Anterior cingulate cortex (tissue), 58 donors: ENCODE results near the gene ZNF580.

Source experiments
- DNase-seq, 58 donors: peaks; one replicate each; lab custom pipeline; 2025; lab: John Stamatoyannopoulos, UW

Gene ZNF580, protein sequence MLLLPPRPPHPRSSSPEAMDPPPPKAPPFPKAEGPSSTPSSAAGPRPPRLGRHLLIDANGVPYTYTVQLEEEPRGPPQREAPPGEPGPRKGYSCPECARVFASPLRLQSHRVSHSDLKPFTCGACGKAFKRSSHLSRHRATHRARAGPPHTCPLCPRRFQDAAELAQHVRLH

DNA sequence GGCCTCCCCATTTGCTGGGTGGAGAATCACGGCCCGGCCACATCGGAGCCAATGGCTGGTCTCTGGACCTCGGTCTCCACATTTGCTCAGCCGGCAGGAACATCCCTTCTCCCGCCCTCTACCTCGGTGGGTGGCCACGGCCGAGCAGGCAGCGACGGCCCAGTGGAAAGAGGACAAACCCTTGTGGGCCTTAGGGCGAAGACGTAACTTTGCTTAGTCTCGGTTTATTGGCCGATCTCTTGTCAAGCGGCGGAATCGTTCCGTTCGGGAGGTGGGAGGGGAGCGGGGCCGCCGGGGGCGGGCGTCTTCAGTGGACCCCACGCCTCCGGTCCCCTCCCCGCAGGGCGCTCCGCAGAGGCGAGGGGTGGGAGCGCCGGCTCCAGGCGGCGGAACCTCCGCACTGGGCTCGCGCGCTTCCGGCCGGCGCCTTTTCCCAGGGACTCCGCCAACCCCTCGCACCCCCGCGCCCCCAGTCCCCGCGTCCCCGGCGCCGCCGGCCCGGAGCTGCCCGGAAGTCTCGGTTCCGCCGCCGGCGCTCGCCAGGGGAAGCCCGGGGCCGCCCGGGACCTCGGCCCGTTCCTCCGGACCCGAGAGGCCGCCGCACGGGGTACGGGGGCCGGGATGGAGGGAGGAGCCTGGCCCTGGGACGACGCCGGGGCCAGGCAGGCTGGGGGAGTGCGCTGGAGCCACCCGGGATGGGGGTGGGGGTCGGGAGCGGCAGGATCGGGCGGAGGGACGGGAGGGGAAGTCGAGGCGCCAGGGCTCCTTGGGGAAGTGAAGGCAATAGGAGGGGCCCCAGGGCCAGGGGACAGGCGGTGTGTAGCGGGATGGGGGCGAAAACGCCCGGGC, at the start of gene ZNF580:
Gene ZNF580 (plus strand): TSS at position 426 of the 849 bp plus-strand sequence. CDS start 1,507 bp downstream, outside the sequence.
- peak in 50 of 58 donors; percentile 27 to 86 (median 67) for DNase-seq

DNA sequence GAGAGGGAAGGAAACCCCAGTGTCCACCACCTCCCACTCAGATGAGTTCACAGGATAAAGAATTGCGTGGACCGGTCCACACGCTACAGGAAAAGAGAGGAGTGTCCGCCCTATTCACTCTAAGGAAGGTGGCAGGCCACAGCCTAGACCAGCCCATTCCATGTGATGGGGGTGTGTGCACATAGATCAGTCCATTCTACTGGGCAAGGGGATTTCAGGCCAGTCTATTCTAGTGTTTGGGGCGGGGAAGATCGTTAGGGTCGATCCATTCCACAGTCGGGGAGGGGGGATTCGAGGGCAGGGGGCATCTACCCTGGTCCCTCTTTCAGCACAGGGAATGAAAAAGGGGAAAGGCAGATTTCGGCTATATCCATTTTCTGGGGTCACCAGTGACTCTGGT, 49.2 kb upstream of the ZNF580 start:
- no peak for DNase-seq

DNA sequence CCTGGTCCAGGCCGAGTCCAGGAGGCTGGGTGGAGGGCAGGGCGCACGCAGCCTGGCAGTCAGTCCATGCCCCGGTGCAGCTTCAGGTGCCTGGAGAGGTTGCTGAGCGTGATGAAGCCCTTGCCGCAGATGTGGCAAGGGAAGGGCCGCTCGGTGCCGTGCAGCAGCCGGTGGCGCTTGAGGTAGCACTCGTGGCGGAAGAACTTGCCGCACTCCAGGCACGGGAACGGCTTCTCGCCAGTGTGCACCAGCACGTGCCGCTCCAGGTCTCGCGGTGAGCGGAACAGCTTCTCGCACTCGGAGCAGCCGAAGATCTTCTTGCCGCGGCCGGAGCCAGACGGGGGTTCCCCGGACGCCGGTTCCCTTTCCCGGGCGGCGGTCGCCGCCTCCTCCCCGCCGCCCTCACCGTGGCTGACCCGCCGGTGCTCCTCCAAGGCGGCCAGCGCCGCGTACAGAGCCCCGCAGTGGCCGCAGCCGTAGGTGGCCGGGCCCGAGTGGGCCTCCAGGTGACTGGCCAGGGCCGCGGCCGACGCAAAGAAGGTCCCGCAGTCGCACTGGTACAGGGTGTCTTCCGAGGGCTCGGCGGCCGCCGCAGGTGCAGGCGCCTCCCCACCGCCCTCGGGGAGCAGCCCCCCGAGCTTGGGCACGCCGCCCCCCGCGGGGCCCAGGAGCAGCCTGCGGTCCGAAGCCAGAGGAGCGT, 48.3 kb upstream of the ZNF580 start:
- no peak for DNase-seq

DNA sequence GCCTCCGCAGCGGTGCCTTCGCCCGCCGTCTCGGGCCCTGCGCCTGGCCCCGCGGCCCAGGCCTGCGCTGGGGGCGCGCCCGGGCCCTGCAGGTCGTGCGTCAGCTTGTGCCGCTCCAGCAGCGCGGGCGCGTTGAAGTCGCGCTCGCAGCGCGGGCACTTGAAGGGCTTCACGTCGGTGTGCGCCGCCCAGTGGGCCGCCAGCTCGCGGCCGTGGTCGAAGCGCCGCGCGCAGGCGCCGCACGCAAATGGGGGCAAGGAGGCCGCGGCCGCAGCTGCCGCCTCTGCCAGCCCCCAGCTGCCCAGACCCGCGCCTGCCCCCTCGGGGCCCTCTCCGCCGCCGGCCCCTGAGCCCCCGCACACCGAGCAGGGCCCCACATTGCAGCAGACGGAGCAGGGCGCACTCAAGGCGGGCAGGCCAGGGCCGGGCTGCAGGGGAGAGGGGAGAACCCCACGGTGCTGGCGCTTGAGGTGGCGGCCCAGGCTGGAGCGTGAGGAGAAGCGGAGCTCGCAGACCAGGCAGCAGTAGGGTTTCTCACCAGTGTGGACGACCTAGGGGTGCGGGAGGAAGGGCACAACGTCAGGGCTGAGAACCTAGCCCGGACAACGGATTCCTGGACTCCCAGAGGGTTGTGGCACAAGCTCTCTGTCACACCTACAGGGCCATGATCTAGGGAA, 47.6 kb upstream of the ZNF580 start:
- DNase-seq, result no peak

DNA sequence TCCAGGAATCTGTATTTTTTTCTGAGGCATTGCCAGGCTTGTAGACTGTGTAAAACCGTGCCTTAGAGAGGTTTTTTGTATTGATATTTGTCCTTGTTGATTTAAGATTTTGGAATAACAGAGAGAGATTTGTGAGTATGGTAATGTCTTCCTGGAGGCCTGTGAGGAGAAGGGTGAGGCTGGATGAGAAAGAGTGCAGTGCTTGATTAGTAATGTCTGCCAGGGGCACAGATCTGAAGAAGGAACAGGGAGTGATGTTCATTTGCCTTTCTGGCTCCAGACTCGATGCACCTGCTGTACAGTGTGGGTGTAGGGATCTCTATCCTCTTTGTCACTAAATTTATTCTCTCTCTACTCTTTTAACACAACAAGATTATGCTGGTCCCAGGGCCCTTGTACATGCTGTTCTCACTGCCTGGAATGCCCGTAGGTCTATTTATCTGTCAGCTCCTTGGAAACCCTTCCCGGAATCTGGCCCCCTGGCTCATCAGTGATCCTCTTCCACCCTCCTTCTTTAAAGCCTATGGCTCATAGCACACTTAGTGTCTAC, 45.7 kb upstream of the ZNF580 start:
- peak in 1 of 58 donors; percentile 21 for DNase-seq

DNA sequence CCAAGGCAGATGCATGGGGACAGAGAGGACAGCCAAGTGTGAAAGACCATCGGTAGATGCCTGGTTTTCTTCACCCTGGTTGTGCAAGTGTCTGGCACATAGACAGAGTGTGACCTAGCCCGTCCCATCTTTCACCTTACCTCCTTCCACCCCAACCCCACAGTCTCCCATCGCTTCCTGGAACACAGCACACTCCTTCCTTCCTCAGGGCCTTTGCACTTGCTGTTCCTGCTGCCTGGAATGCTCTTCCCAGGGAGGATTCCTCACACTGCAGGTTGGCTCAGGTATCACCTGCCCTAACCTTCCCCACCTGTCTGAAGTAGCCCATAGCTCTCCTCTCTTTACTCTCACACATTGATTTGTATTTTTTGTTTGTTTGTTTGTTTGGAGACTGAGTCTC, 44.5 kb upstream of the ZNF580 start:
- DNase-seq, result no peak

DNA sequence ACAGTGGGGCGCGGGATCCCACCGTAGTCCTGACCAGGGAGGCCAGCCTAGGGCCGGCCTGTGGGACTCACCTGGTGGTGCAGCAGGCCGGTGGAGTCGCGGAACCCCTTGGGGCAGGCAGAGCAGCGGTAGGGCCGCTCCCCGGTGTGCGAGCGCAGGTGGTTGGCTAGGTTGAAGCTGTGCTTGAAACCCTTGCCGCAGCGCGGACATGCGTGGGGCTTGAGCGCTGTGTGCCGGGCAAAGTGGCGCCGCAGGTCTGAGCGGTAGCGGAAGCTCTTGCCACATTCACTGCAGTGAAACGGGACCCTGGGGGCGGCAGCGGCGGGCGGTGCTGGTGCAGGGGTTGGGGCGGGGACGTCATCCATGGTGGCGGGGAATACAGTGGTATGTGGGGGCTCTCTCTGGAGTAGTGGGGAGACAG, 43.3 kb upstream of the ZNF580 start:
- DNase-seq, result no peak

DNA sequence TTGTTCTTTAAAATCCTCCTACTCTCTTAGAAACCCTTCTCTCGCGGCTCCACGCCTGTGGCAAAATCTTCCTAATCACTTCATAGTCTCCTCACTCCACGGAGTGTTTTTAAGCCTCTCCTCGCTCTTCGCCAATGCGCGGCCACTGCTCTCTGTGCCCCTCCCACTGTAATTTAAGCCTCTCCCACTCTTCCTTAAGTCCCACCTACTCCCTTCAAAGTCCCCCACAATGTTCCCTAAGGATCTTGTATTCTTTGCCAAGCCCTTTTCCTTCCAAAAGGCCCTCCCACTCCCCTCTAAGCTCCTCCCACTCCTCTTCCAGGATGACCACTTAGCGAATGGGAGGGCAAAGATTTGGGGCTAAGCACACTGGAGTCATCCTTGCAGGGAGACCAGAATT, 42.8 kb upstream of the ZNF580 start:
- no peak for DNase-seq

DNA sequence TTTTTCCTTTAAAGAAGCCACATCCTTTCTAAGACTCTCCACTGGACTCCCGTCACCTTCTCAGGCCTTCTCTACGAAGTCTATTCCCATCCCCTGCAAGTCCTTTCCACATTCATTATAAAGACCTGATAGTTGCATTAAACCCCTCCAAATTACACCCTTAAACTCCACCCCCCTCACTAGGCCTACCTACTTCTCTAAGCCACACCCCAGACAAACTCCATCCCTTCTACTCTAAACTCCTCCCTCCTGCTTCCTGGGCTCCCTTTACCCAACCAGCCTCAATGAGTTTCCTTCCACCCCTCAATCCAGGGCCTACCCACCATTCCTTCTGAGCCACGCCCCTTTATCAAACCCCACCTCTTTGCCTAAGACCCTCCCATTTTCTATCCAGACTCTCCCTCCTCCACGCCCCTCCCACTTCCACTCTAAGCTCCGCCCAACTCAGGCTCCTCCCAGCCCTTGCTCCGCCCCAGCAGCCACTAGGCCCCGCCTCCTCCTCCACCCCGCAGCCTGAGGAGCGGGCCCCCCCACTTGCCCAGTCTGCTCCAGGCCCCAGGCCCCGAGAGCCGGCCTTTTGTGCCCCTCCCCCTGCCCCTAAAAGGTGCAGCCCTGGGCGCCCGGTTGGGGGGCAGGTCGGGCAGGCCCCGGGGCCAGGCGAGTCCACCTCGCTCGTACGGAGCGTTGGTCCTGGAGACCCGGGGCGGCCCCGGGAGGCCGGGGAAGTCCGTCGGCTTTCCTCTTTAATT, 41.9 kb upstream of the ZNF580 start:
- DNase-seq, result peak in 57 of 58 donors; percentile 53 to 96 (median 90)

DNA sequence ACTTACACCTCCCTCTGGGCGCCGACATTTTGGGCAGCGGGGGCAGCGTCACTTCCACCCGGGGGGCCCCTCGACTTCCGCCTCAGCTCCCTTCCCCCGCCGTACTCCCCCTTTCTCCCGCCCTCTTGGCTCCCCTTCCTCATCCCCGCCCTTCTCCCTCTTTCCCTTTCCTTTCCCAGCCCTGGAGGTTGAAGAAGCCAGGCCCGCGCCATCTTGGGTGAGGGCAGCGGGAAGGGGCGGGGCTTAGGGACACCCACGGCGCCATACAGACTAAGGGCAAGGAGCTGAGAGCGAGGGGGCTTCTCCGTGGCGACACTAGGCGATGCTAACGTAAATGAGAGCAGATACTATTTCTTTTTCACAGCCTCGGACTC, 41.3 kb upstream of the ZNF580 start, which contains the start of gene FIZ1:
Gene FIZ1 (minus strand): TSS at position 50 of the 374 bp plus-strand sequence. CDS start 1,652 bp downstream, outside the sequence.
- DNase-seq, result peak; percentile 87 to 99 (median 97)

DNA sequence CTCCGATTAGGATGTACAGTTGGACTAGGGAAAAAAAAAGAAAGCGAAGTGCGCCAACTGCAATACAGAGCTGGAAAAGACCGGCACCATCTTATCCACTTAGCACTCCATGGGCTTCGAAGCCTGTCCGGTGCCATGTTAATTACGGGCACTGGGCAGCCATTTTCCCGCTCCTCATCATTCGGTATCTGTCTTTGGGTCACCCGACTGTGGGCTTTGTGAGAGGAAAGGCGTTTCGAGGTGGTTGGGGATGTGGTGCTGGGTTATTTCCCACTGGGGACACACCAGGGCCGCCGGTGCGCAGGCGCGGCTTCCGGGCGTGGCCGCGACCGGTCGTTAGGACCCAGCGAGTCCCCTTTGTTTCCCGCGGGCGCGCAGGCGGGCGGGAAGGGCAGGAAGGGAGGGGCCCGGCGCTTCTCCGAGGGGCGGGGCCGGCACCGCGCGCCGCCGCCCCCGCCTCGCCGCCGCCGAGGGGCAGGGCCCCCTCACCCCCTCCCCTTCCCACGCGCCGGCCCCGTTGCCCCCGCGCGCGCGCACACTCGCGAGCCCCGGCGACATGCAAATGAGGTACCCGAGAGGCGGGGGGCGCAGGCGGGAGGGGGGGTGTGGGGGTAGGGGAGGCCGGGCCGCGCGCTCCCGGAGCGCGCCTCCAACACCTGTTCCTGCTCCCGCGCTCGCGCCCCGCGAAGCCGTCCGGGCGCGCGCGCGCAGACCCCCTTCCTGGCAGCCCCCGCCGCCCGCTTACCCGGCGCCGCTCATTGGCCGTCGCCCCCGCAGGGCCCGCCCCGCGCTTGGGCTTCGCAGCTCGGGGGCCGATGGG, 40.8 kb upstream of the ZNF580 start, which contains the start of gene ZNF524:
Gene ZNF524 (plus strand): TSS at position 447 of the 820 bp plus-strand sequence. CDS start 1,825 bp downstream, outside the sequence.
- peak; percentile 76 to 99 (median 93) for DNase-seq

DNA sequence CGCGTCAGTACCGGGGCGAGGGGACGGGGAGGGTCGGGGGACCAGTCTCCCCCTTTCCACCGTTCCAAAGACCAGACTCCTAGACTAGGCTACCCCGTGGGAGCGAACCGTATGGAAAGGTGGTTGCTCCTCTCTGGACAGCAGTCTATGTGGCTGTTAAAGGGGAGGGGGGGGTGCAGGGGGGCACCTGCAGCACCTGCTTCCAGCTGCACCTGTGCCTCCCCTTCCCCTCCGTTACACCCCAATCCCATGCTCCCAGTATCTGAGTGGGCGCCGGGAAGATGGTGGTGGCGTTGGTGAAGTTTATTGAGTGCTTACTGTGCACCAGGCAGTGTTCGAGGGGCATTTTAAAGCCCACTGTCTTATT, 40.2 kb upstream of the ZNF580 start:
- no peak for DNase-seq

DNA sequence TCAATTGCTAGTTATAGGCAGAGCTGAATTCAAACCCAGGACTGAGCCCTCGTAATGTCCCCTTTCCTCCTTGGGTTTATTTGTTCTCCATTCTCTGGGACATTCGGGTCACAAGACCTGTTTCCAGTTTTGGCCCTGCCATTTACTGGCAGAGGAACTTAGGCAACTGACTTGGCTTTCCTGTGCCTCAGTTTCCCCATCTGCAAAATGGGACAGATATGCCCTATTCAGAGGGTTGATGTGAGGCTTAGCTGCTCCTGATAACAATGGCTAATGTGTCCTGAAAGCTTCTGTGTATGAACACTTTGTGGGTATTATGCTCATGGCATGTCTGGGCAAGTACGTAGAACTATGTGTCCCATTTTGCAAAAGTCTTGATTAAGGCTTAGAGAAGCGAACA, 39.7 kb upstream of the ZNF580 start:
- DNase-seq, result no peak

DNA sequence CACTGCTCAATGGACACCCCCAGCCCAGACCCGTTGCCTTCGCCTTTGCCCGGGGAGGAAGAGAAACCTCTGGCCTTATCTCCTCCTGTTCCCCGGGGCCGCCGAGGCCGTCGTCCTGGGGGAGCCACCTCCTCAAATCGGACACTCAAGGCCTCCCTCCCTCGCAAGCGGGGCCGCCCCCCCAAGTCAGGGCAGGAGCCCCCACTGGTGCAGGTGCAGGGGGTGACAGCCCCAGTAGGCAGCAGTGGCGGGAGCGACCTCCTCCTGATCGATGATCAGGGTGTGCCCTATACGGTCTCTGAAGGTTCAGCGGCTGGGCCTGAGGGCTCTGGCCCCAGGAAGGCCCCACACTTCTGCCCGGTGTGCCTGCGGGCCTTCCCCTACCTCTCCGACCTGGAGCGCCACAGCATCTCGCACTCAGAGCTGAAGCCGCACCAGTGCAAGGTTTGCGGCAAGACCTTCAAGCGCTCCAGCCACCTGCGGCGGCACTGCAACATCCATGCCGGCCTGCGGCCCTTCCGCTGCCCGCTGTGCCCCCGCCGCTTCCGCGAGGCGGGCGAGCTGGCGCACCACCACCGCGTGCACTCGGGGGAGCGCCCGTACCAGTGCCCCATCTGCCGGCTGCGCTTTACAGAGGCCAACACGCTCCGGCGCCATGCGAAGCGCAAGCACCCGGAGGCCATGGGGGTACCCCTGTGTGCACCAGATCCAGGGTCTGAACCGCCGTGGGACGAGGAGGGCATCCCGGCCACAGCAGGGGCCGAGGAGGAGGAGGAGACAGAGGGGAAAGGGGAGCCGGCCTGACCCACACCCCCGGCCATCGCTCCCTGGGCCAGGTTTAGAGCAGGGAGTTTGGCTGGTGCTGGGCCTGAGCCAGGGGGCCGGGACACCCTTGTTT, 38.4 kb upstream of the ZNF580 start:
- DNase-seq, result no peak

DNA sequence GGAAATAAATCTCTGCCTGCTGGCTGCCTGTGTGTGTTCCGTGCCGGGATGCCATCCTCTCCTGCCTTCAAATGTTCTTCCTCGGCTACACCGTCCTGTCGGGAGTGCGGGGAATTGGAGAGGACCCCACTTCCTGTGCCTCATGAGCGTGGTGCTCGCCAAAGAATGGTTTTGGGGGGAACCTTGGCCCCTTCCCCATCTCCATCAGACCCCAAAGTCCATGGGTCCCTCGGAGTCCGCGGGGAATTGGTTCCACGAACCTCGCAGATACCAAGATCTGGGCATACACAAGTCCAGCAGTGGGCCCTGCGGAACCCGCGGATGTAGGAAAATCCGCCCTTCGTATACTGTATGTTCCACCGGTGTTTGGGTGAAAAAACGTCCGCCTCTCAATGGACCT, 37.7 kb upstream of the ZNF580 start:
- no peak for DNase-seq

DNA sequence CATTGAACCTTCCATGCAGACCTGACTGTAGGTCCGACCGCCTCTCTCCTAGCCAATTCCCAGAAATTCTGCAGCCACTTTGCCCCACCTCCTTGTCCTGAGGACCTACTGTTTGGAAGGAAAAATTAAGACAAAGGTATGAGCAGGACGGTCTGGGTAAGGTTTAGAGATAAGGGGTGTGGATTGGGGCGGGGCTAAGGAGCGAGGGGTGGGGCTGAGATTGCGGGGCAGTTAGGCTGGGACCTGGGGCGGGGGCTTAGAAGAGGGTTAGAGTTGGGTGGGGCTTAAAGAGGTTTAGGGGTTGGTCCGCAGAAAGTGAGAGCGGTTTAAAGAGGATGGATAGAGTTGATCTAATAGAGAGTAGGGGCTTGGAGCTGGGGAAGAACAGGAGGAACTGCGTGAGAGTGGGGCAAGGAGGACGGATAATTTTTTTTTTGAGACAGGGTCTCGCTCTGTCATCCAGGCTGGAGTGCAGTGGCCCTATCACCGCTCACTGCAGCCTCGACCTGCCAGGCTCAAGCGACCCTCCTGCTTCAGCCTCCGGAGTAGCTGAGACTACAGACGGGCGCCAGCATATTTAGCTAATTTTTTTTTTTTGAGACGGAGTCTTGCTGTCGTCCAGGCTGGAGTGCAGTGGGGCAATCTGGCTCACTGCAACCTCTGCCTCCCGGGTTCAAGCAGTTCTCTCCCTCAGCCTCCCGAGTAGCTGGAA, 37.1 kb upstream of the ZNF580 start:
- DNase-seq, result no peak

DNA sequence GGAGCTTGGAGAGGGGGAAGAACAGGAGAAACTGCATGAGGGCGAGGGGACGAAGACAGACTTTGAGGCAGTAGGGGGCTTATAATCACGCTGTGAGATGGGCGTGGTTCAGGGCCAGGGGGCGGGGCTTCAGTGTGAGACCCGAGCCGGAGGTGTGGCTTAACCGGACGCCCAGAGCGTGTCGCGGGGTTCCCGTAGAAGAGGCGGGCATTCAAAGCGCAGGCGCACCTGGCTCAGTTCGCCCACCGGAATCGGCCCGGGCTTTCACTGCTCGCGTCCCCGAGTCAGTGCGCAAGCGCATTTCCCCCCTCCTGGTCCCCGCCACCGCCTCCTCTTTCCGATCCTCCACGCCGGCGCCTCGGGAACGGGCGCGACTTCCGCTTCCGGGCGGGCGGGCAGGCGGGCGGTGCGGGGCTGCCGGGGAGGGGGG, 35.6 kb upstream of the ZNF580 start:
- DNase-seq, result peak; percentile 60 to 98 (median 94)
